Right atrium auricular region (tissue), 2 donors: ENCODE results near the gene LPP. TPM values are rescaled to one million over a fixed set of nuclear protein-coding genes. Genes with fewer than 3 reads are reported as not detected.

Experiments used
- DNase-seq: peaks from one replicate; pipeline ENCODE4 v3.0.0-alpha.2; 2019; ENCODE audit warnings: low spot score
- H3K27ac ChIP-seq, 2 donors: fragments of 200-600 bp; sonication (generic); 1 replicate in 1 of 2; 2 replicates in 1 of 2; pipeline ENCODE4 v1.5.1; 2016 to 2019
- H3K27me3 ChIP-seq, 2 donors: fragments of 200-600 bp; sonication (generic); one replicate each; pipeline versions ENCODE4 v1.5.1 to v1.6.0; 2017 to 2019
- H3K36me3 ChIP-seq: fragments of 200-600 bp; sonication (generic); one replicate; pipeline ENCODE4 v1.5.1; 2016
- H3K4me1 ChIP-seq, 2 donors: fragments of 200-600 bp; sonication (generic); one replicate each; pipeline versions ENCODE4 v1.5.1 to v1.6.0; 2017 to 2019
- H3K4me3 ChIP-seq, 2 donors: fragments of 200-600 bp; sonication (generic); 1 replicate in 1 of 2; 2 replicates in 1 of 2; pipeline ENCODE4 v1.5.1; 2017 to 2019; ENCODE audit warnings: mild to moderate bottlenecking in 1 of 2, moderate library complexity in 1 of 2
- H3K9me3 ChIP-seq, 2 donors: fragments of 200-600 bp; sonication (generic); one replicate each; pipeline ENCODE4 v1.5.1; 2019
- CTCF ChIP-seq, 2 donors: fragments of 200-600 bp; sonication (generic); IDR thresholded peaks; one replicate each; pipeline ENCODE4 v1.5.1; 2019; ENCODE audit warnings: antibody characterized with exemption in 2 of 2
- total RNA-seq, 2 donors: library from RNA; depleted of rRNA; stranded (reverse); fragments of >200 nt; gene quantifications; one replicate each; pipeline ENCODE4 v1.1.0, GENCODE V29; 2016

Gene LPP
- total RNA-seq, 2 donors from 2014 or later: 117 to 186 TPM

GRCh38 chr3:188580659-188581058 is 426.7 kb downstream of the LPP start:
- H3K4me1 ChIP-seq: peaks cover 0 to 46% of the 10 kb centered on the region in 2 donors
- no peak for DNase-seq
- peak overlapping the region in 1 of 2 donors; percentile 14 for H3K27ac ChIP-seq
- no peaks in the 10 kb centered on the region for H3K27me3 ChIP-seq
- no peaks in the 10 kb centered on the region for H3K9me3 ChIP-seq
- H3K4me3 ChIP-seq: no peak overlapping the region
- no peaks in the 10 kb centered on the region for H3K36me3 ChIP-seq
- TF ChIP-seq CTCF (IDR thresholded peaks at IDR 0.05): no peak

GRCh38 chr3:188581365-188581764 is 427.4 kb downstream of the LPP start:
- no peaks in the 10 kb centered on the region for H3K9me3 ChIP-seq
- no peak for DNase-seq
- H3K27me3 ChIP-seq: no peaks in the 10 kb centered on the region
- TF ChIP-seq CTCF (IDR thresholded peaks at IDR 0.05): no peak
- H3K4me3 ChIP-seq: no peak overlapping the region
- peak overlapping the region in 1 of 2 donors; percentile 14 for H3K27ac ChIP-seq
- no peaks in the 10 kb centered on the region for H3K36me3 ChIP-seq
- peaks cover 0 to 46% of the 10 kb centered on the region in 2 donors for H3K4me1 ChIP-seq

GRCh38 chr3:188581792-188582191 is 427.8 kb downstream of the LPP start:
- Histone ChIP-seq H3K4me1 (peaks cover 0 to 46% of the 10 kb centered on the region in 2 donors), H3K27me3 (no peaks in the 10 kb centered on the region), H3K36me3 (no peaks in the 10 kb centered on the region), H3K9me3 (no peaks in the 10 kb centered on the region), H3K4me3 (no peak overlapping the region), H3K27ac (no peak overlapping the region)
- no peak for DNase-seq
- TF ChIP-seq CTCF (IDR thresholded peaks at IDR 0.05): no peak

GRCh38 chr3:188583341-188584161 is 429.6 kb downstream of the LPP start:
- TF ChIP-seq CTCF (IDR thresholded peaks at IDR 0.05): no peak
- Histone ChIP-seq H3K27me3 (no peaks in the 10 kb centered on the region), H3K4me3 (no peak overlapping the region), H3K36me3 (no peaks in the 10 kb centered on the region), H3K9me3 (no peaks in the 10 kb centered on the region), H3K4me1 (peaks cover 0 to 37% of the 10 kb centered on the region in 2 donors), H3K27ac (peak overlapping the region; percentile 26 to 31)
- DNase-seq: no peak

- Histone ChIP-seq H3K4me3 (no peak overlapping the region), H3K27ac (peak overlapping the region; percentile 26 to 31)
- no peak for DNase-seq
These were observed 430.2 kb downstream of the LPP start for GRCh38 chr3:188584162-188584529.

More at GRCh38 chr3:188584162-188584529, 430.2 kb downstream of the LPP start:
- no peaks in the 10 kb centered on the region for H3K27me3 ChIP-seq
- no peaks in the 10 kb centered on the region for H3K36me3 ChIP-seq
- H3K4me1 ChIP-seq: peaks cover 0 to 31% of the 10 kb centered on the region in 2 donors
- TF ChIP-seq CTCF (IDR thresholded peaks at IDR 0.05): no peak
- no peaks in the 10 kb centered on the region for H3K9me3 ChIP-seq
